ENCODE results near the gene PPM1E. TPM values are rescaled to one million over a fixed set of nuclear protein-coding genes. Genes with fewer than 3 reads are reported as not detected.

The PPM1E gene
- total RNA-seq, 4 donors from 2014 or later: 0.24 to 3.0 TPM; not detected in 2

- H3K27ac ChIP-seq: no peak overlapping the region
- intact Hi-C loops (cut with DNase I; ENCODE audit: low total_unique reads): no loop called here
- no peaks in the 10 kb centered on the region for H3K36me3 ChIP-seq
- no peaks in the 10 kb centered on the region for H3K9me3 ChIP-seq
- no peak for DNase-seq
- H3K4me3 ChIP-seq: no peak overlapping the region
- no peak for TF ChIP-seq POLR2A (IDR thresholded peaks at IDR 0.05)
- TF ChIP-seq, protein P1, sequence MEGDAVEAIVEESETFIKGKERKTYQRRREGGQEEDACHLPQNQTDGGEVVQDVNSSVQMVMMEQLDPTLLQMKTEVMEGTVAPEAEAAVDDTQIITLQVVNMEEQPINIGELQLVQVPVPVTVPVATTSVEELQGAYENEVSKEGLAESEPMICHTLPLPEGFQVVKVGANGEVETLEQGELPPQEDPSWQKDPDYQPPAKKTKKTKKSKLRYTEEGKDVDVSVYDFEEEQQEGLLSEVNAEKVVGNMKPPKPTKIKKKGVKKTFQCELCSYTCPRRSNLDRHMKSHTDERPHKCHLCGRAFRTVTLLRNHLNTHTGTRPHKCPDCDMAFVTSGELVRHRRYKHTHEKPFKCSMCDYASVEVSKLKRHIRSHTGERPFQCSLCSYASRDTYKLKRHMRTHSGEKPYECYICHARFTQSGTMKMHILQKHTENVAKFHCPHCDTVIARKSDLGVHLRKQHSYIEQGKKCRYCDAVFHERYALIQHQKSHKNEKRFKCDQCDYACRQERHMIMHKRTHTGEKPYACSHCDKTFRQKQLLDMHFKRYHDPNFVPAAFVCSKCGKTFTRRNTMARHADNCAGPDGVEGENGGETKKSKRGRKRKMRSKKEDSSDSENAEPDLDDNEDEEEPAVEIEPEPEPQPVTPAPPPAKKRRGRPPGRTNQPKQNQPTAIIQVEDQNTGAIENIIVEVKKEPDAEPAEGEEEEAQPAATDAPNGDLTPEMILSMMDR (IDR thresholded peaks at IDR 0.05): no peak
- H3K27me3 ChIP-seq: no peaks in the 10 kb centered on the region
- no peaks in the 10 kb centered on the region for H3K4me1 ChIP-seq
Observed at GRCh38 chr17:58968426-58969061, 212.9 kb downstream of the PPM1E start.

- TF ChIP-seq, protein P1 (IDR thresholded peaks at IDR 0.05): no peak
- TF ChIP-seq POLR2A (IDR thresholded peaks at IDR 0.05): no peak
- Histone ChIP-seq H3K4me3 (no peak overlapping the region), H3K9me3 (no peaks in the 10 kb centered on the region), H3K36me3 (no peaks in the 10 kb centered on the region), H3K4me1 (no peaks in the 10 kb centered on the region), H3K27ac (no peak overlapping the region), H3K27me3 (no peaks in the 10 kb centered on the region)
- DNase-seq: no peak
- intact Hi-C loops (cut with DNase I; ENCODE audit: low total_unique reads): no loop called here
Observed at GRCh38 chr17:58969156-58969555, 213.5 kb downstream of the PPM1E start.

DNA sequence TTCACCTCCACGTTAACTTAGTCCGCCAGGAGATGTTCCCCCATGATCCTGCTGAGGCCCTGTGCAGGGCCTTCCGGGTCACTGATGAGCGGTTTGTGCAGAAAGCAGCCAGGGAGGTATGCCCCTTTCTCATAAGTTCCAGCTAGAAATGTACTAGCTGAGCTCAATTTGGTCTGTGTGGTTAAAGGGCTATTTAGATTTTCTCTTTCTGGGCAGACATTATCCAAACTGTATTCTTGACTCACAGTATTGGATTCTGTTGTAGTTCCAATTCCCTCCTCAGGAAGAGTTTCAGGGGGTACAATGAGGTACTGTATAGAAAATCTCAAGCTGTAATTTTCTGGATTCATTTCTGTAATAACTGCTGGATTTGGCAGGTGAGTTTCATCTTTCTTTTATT is 214.0 kb downstream of the PPM1E start:
- intact Hi-C loops (cut with DNase I; ENCODE audit: low total_unique reads): no loop called here
- TF ChIP-seq, protein P1 (IDR thresholded peaks at IDR 0.05): no peak
- Histone ChIP-seq H3K27ac (no peak overlapping the region), H3K9me3 (no peaks in the 10 kb centered on the region), H3K36me3 (no peaks in the 10 kb centered on the region), H3K27me3 (no peaks in the 10 kb centered on the region), H3K4me3 (no peak overlapping the region), H3K4me1 (no peaks in the 10 kb centered on the region)
- no peak for DNase-seq

DNA sequence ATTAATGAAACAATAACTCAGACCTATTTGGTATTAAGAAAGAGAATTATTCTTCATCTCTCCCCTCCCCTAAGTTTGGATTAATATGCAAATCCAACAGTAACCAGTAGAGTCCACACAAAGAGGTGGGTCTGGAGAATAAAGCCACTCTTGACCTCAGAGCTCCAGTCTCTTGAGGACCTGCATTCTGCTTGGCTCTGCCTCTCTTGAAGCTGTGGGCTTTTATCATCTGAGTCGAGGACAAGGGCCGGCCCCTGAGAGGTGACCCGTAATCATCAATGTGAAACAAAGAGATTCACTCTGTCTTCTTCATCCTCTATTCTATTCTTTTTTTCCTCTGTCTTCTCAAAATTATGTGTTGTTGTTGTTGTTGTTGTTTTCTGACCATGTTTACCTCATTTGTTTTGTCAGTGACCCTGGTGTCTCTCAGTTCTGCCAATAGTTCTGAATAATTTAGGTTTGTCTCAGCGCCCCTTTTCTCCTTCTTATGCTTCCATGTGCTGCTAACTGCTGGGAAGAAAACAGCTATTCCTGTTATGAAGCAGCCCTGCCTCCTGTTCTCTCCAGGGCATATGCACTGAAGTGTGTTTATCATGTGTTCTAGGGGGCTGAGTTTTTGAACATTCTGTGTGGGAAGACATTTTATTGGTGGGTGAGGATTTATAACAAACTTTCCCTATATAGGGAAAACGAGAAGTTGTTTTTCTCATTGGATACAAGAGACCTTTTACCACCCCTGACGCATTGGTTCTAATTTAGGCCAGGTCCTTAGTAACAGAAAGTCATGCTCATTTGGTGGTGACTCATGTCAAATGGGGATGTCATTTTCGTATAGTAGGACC is 215.2 kb downstream of the PPM1E start:
- intact Hi-C loops (cut with DNase I; ENCODE audit: low total_unique reads): no loop called here
- H3K4me1 ChIP-seq: no peaks in the 10 kb centered on the region
- H3K27me3 ChIP-seq: no peaks in the 10 kb centered on the region
- H3K36me3 ChIP-seq: no peaks in the 10 kb centered on the region
- no peaks in the 10 kb centered on the region for H3K9me3 ChIP-seq
- no peak for DNase-seq
- no peak for TF ChIP-seq POLR2A (IDR thresholded peaks at IDR 0.05)
- TF ChIP-seq, protein P1 (IDR thresholded peaks at IDR 0.05): no peak
- H3K4me3 ChIP-seq: no peak overlapping the region
- no peak overlapping the region for H3K27ac ChIP-seq

DNA sequence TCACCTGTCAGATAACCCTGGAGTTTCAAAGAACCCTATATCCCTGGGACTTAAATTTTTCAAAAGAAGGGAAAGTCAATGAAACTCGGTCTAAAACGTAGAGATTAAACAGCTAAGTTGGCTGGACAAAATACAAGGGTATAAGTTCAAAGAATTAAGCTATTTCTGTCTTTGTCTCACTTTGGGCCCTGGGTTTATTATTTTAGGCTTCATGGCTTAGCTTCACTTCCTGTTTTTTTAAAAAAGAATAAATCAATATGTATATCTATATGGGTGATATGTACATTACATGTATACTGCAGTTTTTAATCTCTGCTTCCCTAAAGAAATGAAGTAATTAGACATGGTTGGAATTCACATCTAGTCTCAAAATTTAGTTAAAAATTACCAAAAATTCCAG is 218.7 kb downstream of the PPM1E start:
- no peak overlapping the region for H3K27ac ChIP-seq
- intact Hi-C loops (cut with DNase I; ENCODE audit: low total_unique reads): no loop called here
- no peaks in the 10 kb centered on the region for H3K9me3 ChIP-seq
- H3K4me3 ChIP-seq: no peak overlapping the region
- H3K27me3 ChIP-seq: no peaks in the 10 kb centered on the region
- DNase-seq: no peak
- H3K36me3 ChIP-seq: no peaks in the 10 kb centered on the region
- H3K4me1 ChIP-seq: no peaks in the 10 kb centered on the region
- TF ChIP-seq, protein P1 (IDR thresholded peaks at IDR 0.05): no peak
- TF ChIP-seq POLR2A (IDR thresholded peaks at IDR 0.05): no peak
